Osteocyte (in vitro differentiated cells): ENCODE data around the gene TLR3. TPM values are rescaled to one million over a fixed set of nuclear protein-coding genes. Genes with fewer than 3 reads are reported as not detected.

Source experiments
- DNase-seq: peaks from one replicate; pipeline ENCODE4 v3.0.0; 2021; ENCODE audit warnings: mixed read lengths; ENCODE audit not compliant: unreplicated experiment; ENCODE audit errors: extremely low spot score
- H3K27ac Mint-ChIP-seq: one replicate; pipeline ENCODE4 v1.8.0; 2021; ENCODE audit warnings: mild to moderate bottlenecking, mixed read lengths; ENCODE audit not compliant: unreplicated experiment
- H3K27me3 Mint-ChIP-seq: one replicate; pipeline ENCODE4 v1.8.0; 2021; ENCODE audit warnings: mixed read lengths; ENCODE audit not compliant: unreplicated experiment
- H3K36me3 Mint-ChIP-seq: one replicate; pipeline ENCODE4 v1.8.0; 2021; ENCODE audit warnings: mixed read lengths; ENCODE audit not compliant: unreplicated experiment
- H3K4me1 Mint-ChIP-seq: one replicate; pipeline ENCODE4 v1.8.0; 2021; ENCODE audit warnings: mixed read lengths; ENCODE audit not compliant: unreplicated experiment
- H3K4me3 Mint-ChIP-seq: one replicate; pipeline ENCODE4 v1.8.0; 2021; ENCODE audit warnings: mild to moderate bottlenecking, moderate library complexity, mixed read lengths; ENCODE audit not compliant: unreplicated experiment
- H3K9me3 Mint-ChIP-seq: one replicate; pipeline ENCODE4 v1.8.0; 2021; ENCODE audit warnings: mixed read lengths; ENCODE audit not compliant: unreplicated experiment
- total RNA-seq: library from RNA; stranded (reverse); gene quantifications from 2 replicates; pipeline ENCODE4 v1.2.1, GENCODE V29; 2021
- TF ChIP-seq, protein P1 (sequence below): fragments of 200-600 bp; sonication (generic); IDR thresholded peaks from 2 replicates; pipeline ENCODE4 v1.5.0; 2021; ENCODE audit warnings: antibody characterized with exemption, mild to moderate bottlenecking, moderate library complexity

Gene TLR3
- total RNA-seq, 1 donor from 2014 or later, result 7.5 TPM

DNA sequence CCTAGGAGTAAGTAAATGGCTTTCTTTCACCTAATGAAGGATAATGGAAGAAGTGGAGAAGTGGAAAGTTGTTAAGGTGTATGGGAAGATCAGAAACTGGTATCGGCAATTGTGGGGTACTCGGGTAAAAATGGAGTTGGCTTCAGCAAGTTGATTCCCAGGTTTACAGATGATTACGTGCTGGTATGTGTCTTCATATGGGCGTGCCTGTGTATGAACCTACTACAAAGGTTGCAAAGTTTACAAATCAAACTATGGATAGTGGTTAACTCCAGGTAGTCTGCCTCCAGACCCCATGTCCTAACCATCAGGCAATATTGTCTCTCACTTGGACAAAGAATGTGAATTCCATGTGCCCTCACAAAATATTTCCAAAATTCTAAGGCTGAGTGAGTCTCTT is 773 bp downstream of the TLR3 start:
- H3K4me3 Mint-ChIP-seq, result no peak overlapping the region
- H3K4me1 Mint-ChIP-seq, result peaks cover 18% of the 10 kb centered on the region
- H3K9me3 Mint-ChIP-seq, result no peaks in the 10 kb centered on the region
- DNase-seq, result no peak
- TF ChIP-seq, protein P1, sequence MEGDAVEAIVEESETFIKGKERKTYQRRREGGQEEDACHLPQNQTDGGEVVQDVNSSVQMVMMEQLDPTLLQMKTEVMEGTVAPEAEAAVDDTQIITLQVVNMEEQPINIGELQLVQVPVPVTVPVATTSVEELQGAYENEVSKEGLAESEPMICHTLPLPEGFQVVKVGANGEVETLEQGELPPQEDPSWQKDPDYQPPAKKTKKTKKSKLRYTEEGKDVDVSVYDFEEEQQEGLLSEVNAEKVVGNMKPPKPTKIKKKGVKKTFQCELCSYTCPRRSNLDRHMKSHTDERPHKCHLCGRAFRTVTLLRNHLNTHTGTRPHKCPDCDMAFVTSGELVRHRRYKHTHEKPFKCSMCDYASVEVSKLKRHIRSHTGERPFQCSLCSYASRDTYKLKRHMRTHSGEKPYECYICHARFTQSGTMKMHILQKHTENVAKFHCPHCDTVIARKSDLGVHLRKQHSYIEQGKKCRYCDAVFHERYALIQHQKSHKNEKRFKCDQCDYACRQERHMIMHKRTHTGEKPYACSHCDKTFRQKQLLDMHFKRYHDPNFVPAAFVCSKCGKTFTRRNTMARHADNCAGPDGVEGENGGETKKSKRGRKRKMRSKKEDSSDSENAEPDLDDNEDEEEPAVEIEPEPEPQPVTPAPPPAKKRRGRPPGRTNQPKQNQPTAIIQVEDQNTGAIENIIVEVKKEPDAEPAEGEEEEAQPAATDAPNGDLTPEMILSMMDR, result no peak
- H3K27ac Mint-ChIP-seq, result peak overlapping the region; percentile 81
- H3K36me3 Mint-ChIP-seq, result no peaks in the 10 kb centered on the region
- no peaks in the 10 kb centered on the region for H3K27me3 Mint-ChIP-seq

DNA sequence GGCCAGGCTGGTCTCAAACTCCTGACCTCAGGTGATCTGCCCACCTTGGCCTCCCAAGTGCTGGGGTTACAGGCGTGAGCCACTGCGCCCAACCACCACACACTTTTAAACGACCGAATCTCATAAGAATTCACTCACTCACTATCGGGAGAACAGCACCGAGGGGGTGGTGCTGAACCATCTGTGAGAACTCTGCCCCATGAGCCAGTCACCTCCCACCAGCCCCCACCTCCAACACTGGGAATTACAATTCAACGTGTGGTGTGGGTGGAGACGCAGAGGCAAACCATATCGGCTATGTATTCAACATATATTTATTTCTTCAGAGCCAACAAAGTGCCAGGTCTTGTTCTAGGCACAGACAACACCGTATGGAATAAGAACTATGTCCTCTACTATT is 3.6 kb downstream of the TLR3 start:
- DNase-seq, result no peak
- H3K4me3 Mint-ChIP-seq, result no peak overlapping the region
- TF ChIP-seq, protein P1, result no peak
- no peaks in the 10 kb centered on the region for H3K9me3 Mint-ChIP-seq
- H3K27ac Mint-ChIP-seq, result no peak overlapping the region
- H3K4me1 Mint-ChIP-seq, result peaks cover 18% of the 10 kb centered on the region
- no peaks in the 10 kb centered on the region for H3K27me3 Mint-ChIP-seq
- H3K36me3 Mint-ChIP-seq, result peaks cover 2% of the 10 kb centered on the region

DNA sequence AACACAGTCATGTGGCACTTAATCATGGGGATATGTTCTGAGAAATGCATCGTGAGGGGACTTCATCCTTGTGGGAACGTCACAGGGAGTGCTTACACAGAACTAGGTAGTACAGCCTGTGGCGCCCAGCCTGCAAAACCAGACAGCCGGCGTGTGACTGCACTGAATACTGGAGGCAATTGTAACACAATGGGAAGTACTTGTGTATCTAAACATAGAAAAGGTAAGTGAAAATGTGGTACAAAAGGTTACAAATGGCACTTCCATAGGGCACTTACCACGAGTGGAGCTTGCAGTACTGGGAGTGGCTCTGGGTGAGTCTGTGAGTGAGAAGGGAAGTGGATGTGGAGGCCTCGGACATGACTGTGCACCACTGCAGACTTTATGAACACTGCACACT is 5.2 kb downstream of the TLR3 start:
- no peak for DNase-seq
- peaks cover 13% of the 10 kb centered on the region for H3K4me1 Mint-ChIP-seq
- TF ChIP-seq, protein P1, result no peak
- peaks cover 3% of the 10 kb centered on the region for H3K36me3 Mint-ChIP-seq
- no peaks in the 10 kb centered on the region for H3K9me3 Mint-ChIP-seq
- no peak overlapping the region for H3K27ac Mint-ChIP-seq
- H3K27me3 Mint-ChIP-seq, result no peaks in the 10 kb centered on the region
- H3K4me3 Mint-ChIP-seq, result no peak overlapping the region

DNA sequence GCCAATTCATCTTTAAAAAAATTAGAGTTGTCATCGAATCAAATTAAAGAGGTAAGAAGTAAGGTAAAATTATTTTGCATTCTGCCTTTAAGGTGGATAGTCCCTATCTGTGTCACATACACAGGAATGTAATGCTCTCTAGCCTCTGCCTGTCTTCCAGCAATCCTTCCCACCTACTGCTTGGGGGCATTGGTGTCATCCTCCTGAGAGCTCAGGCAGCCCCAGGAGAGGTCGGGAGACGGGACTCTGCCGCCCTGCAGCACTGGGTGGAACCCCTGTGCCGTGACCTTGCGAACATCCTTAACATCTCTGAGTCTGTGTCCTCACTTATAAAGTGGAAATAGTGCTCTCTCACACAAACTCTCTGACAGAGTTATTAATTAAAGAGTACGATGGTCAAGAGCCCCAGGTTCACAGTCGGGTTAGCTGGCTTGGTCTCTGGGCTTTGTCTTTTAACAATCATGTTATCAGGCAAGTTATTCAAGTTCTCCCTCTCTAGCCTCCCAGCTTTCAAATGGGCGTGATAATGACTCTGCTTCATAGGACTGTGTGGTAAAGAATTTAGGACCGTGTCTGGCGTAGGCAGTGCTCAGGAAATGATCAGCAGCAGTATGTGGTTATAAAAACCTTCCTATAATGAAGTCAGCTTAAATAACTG is 10.2 kb downstream of the TLR3 start:
- Mint-ChIP-seq H3K4me1 (peaks cover 25% of the 10 kb centered on the region), H3K27me3 (no peaks in the 10 kb centered on the region), H3K9me3 (no peaks in the 10 kb centered on the region), H3K36me3 (peaks cover 12% of the 10 kb centered on the region), H3K27ac (peak overlapping the region; percentile 20), H3K4me3 (no peak overlapping the region)
- TF ChIP-seq, protein P1, result no peak
- DNase-seq, result no peak

DNA sequence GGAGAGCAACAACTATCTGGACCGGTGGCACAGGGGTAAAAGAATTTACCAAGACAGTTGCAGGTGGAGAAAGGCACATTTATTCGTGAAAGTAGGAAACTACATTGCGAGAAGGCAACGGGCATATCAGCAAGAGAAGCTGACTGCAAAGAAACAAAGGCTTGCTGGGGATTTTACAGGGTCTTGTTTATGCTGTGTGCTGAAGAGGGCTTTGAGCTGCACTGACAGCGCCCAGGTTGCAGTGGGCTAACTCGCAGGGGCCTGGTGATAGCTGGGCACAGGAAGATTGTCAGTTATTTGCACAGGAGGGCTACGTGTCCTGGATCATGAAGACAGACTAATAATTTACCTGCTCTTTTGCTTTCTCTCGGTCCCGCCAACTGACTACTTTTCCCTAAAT is 10.7 kb downstream of the TLR3 start:
- Mint-ChIP-seq H3K9me3 (no peaks in the 10 kb centered on the region), H3K36me3 (peaks cover 12% of the 10 kb centered on the region), H3K27ac (peak overlapping the region; percentile 20), H3K4me3 (no peak overlapping the region), H3K4me1 (peaks cover 25% of the 10 kb centered on the region), H3K27me3 (no peaks in the 10 kb centered on the region)
- TF ChIP-seq, protein P1, result no peak
- DNase-seq, result no peak
